GM12873 (cell line): Measurements from ENCODE around the gene LIX1L.

Source experiments
- TF ChIP-seq, protein P1 (sequence below): IDR thresholded peaks from 2 replicates; pipeline ENCODE4 v1.5.1; 2012; ENCODE audit warnings: low read depth, mild to moderate bottlenecking, moderate library complexity, low read length, control low read depth; ENCODE audit not compliant: insufficient read depth; ENCODE audit errors: missing control alignments

Gene LIX1L

DNA sequence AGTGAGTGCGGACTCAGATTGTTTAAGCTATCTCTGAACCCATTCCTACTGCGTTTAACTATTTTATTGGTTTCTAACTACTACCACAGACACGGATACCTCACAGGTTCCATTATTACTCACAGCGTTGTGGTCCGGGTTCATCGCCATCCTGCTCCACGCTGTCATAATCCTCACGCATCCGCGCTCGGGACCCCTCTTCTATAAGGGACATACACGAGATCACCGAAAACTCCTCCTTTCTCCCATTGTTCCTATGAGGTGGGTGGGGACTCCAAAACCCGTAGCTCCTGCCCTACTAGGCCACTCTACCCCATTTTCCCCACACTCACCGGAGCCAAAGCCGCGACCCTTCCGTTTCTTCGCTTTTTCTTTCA, 31.1 kb downstream of the LIX1L start:
- TF ChIP-seq, protein P1, sequence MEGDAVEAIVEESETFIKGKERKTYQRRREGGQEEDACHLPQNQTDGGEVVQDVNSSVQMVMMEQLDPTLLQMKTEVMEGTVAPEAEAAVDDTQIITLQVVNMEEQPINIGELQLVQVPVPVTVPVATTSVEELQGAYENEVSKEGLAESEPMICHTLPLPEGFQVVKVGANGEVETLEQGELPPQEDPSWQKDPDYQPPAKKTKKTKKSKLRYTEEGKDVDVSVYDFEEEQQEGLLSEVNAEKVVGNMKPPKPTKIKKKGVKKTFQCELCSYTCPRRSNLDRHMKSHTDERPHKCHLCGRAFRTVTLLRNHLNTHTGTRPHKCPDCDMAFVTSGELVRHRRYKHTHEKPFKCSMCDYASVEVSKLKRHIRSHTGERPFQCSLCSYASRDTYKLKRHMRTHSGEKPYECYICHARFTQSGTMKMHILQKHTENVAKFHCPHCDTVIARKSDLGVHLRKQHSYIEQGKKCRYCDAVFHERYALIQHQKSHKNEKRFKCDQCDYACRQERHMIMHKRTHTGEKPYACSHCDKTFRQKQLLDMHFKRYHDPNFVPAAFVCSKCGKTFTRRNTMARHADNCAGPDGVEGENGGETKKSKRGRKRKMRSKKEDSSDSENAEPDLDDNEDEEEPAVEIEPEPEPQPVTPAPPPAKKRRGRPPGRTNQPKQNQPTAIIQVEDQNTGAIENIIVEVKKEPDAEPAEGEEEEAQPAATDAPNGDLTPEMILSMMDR = no peak

DNA sequence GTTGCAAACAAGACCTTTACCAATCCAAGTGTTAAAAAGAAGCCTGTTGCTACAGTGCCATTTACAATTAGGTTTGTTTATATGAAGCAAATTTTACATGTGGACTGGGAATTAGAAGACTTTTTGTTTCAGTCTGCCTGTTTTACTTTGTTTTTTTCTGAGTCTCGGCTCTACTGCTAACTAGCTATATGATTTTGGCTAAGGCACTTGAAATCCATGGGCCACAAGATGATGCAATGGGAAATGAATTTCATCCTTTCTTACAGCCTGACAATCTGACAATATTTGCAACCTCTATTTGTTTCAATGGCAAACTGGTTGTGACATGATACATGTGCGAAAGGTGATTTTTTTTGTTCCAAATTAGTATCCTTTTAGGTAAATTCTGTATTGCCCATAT, 35.6 kb downstream of the LIX1L start:
- TF ChIP-seq, protein P1 = no peak

DNA sequence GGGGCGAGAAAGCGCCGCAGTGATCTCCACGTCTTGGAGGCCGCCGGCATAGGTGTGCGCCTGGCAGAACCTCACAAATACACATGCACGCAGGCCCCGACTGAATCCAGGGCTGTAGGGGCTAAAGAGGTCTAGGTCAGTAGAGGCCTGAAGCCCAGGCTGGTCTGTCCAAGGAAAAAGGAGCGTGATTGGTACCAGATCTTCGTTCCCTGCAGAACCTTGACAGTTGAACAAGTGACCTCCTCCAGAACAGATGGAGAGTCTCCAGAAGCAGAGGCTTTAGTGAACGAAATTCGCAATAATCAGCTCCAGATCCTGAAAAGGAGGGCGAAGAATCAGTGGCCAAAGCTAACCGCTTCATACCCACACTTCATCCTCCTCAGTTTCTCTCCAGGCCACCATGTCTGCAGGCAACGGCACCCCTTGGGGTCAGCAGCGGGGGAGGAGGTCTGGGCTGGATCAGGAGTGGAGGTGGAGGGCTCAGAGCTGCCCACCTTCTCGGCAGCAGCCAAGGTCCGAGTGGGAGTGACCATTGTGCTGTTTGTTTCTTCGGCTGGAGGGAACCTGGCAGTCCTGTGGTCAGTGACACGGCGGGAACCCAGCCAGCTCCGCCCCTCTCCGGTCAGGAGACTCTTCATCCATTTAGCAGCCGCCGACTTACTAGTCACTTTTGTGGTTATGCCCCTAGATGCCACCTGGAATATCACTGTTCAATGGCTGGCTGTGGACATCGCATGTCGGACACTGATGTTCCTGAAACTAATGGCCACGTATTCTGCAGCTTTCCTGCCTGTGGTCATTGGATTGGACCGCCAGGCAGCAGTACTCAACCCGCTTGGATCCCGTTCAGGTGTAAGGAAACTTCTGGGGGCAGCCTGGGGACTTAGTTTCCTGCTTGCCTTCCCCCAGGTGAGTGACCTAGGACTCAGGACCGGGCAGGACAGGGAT, 38.6 kb downstream of the LIX1L start:
- TF ChIP-seq, protein P1 = no peak

DNA sequence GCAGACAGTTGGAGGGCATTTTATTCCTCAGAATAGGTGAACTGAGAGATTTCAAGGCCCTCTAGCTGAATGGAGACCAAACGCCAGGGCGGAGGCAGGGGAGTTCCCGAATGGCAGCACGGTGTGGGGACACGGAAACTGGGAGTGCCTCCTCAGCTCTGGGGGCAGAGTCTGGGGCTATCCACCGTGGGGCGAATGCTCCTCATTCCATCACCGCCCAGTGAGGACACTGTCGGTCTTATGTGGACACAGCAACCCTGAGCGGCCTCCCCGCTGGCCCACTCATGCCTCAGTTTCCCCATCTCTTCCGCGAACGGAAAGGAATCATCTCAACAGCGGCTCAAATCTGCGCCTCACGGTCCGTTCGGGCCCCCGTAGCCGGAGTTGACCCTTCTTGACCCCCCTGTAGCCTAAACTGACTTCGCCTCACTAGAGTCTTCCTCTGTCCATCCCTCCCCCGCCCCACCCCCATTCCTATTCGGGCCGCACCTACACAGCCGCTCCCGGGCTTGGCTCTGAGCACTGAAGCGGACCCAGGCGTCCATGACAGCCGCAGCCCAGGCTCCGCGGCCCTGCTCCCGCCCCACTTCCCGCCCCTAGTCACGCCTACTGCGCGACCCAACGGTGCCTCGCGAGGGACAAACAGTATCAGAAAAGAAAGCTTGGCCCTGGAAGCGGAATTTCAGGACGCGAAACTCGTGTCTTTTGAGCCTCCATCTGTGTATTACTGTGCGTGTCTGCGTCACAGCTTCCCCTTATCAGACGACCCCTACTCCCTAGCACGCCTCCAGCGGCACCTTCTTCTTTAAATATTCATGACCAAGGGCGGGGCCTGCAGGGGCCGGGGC, 39.4 kb downstream of the LIX1L start, which contains the start of gene PEX11B:
PEX11B (minus strand) TSS at position 574 of the 848 bp plus-strand sequence; CDS start at position 545, 29 bp downstream.
- TF ChIP-seq, protein P1 = no peak

DNA sequence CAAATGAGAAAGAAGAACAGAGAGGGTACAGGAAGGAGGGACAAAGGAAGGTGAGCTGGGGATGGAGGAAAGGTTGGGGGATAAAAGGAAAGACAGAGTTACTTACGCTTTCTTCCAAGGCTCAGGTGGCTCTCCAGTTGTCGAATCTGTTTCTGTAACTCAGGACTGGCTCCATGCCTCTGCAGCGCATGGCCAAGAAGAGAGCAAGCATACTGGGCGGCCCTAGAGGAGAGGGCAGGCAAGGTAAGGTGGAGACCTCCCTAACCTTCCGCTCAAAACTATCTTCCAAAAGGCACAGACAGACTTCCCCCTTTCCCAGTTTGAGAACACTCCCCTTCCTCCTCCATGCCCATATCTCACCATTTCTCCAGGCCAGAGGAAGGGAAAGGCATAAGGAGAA, 40.2 kb downstream of the LIX1L start:
- TF ChIP-seq, protein P1 = no peak

DNA sequence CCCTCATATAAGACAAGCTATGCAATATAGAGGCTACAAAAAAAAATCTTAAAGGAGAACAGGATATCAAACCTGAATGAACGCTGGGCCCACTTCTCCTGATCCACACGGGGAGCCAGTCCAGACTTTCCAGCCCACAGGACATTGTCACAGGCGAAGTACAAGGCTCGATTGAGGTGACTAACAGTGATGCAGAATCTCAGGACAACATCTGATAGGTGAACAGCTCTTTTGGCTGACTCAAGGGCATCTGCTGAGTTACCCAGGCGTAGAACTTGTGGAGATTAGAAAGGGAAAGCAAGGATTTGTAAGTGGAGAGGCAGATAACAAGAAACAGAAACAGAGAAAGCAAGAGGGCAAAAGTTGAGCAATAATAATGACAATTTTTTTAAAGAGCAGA, 41.1 kb downstream of the LIX1L start:
- TF ChIP-seq, protein P1 = no peak

DNA sequence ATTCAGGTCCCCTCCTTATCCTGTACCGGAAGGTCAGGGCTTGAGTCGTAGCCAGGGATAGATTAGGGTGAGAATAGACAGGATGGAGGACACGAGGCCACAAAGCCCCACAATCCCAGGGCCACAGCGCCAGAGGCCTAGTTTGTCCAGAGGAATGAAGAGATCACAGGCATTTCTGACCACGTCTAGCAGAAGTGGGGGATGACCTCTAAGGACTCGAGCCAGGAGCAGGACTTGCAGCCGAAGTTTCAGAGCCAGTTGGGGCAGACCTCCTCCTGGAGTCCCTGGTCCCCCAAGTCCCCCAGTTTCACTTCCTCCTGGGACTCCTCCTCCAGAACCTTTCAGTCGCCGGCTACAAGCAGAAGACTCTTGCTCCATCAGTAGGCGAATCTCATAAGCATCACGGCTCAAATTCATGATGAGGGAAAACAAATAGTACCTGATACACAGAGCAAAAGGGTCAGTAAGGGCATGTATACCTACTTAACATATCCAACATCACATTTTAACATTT, 45.6 kb downstream of the LIX1L start:
- TF ChIP-seq, protein P1 = no peak
